OCI-M1 (cell line): ENCODE measurements around the gene PRKN.

Experiments used
- DNase-seq: peaks from one replicate; lab custom pipeline; 2025; lab: John Stamatoyannopoulos, UW

PRKN gene

GRCh38 chr6:161716176-161716575, 1011.4 kb downstream of the PRKN start:
- DNase-seq = no peak

DNA sequence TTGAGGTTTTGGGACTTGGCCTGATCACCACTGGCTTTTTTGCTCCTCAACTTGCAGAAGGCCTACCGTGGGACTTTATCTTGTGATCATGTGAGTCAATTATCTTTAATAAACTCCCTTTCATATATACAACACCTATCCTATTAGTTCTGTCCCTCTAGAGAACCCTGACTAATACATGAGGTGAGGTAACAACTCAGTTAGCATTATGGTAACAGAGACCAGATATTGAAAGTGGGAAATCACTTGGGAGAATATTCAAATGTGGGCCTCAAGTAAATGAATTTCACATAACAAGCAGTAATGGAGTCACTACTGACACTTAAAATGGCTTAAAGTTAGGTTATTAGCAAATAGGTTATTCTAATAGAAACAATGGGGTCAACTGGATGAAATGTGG, 1015.6 kb downstream of the PRKN start:
- no peak for DNase-seq

- DNase-seq = no peak
Measured at GRCh38 chr6:161711515-161711914, 1016.1 kb downstream of the PRKN start.

GRCh38 chr6:161710698-161711097, 1016.9 kb downstream of the PRKN start:
- no peak for DNase-seq

- no peak for DNase-seq
Measured at GRCh38 chr6:161701056-161701455, 1026.5 kb downstream of the PRKN start.

GRCh38 chr6:161696801-161697200, 1030.8 kb downstream of the PRKN start:
- no peak for DNase-seq

GRCh38 chr6:161694995-161695394, 1032.6 kb downstream of the PRKN start:
- peak; percentile 47 for DNase-seq

DNA sequence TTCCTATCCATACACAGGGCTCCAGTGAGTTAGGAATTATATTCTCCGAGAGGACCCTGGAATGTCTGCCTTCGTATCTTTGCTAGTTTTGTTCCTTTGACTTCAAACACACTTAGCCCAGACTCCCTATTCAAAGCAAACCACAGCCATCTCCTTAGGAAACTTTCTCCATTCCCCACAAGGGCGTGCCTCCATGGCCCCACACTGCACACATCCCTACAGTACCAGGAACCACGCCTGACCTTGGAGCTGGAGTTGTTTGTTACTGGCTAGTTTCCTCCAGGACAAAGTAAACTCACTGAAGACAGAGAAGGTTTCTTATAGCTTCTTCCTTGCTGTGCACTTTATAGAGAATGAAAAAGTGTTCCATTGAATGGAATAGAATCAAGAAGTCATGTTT, 1040.9 kb downstream of the PRKN start:
- no peak for DNase-seq

- DNase-seq = no peak
Measured at GRCh38 chr6:161684731-161685475, 1042.7 kb downstream of the PRKN start.

GRCh38 chr6:161683400-161683799, 1044.2 kb downstream of the PRKN start:
- DNase-seq = no peak

DNA sequence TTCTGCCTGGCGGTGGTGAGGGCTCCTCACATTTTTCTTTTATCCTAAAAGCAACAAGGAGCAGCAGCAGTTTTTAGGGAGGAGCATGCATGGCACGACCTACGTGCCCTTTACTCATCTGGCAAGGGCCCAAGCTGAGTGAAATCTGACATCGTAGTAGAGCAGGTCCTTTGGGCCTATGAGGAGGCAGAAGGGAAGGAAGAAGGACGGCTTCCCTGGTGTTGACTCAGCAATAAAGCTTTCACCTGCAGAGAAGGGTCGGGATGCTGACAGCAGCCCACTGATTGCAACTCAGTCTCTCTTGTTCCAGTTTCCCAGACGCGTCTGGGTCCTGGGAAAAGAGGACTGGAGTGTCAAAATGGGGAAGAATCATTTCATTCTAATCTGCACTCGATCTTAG, 1044.6 kb downstream of the PRKN start:
- DNase-seq = no peak

DNA sequence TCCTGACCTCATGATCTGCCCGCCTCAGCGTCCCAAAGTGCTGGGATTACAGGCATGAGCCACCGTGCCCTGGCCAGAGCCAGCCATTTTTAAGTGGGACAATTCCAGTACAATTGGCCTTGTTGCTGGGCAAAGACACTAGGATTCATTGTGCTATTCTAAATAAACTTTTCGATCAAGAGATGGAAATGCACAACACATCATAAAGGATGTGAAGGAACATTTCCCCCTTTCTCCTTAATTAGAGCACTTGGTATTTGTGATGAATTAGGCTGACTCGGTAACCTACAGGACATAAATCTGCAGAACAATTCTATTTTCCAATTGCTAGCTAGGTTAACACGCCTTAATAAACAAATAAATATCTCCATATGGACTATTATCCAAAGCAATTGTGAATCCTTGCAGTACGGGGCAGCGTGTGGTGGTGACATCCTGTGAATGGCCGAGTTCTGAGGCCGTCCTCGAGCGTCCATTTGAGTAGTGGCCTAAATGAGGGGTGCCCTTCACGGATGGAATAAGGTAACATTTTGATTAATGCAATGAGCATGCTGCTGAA, 1047.5 kb downstream of the PRKN start:
- no peak for DNase-seq

DNA sequence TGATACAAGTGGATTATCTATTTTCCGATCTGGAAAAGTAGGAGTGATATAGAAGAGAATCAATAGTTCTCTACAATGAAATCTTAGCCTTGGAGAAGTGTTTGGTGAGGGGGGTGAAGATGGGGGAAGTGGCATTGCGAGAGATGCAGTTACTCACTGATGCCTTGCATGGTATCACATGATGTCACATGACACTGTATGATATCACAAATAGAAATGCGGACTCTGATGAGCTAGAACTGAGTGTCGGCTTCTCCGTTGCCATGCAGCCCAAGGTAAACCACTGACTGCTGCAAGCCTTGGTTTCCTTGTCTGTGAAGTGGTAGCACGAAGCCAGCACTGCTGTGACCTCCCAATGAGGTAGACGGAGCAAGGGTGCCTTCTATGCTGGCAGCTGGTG, 1050.4 kb downstream of the PRKN start:
- no peak for DNase-seq

DNA sequence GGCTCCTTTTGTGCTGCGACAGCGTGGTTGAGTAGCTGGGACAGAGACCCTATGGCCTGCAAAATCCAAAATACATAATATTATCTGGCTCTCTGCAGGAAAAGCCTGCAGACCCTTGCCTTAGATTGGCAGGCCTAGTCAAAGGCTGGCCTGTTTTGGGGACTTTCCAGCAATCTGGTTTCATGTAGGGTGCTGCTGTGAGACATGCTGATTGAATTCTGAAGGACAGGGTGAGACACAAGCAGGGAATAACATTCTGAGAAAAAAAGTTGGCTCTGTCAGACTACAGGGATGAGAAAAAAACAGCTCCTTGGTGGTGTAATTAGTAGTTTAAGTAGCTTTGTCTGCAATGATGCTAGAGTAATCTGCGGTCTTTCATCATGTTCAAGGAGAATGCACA, 1051.0 kb downstream of the PRKN start:
- no peak for DNase-seq

GRCh38 chr6:161674930-161675682, 1052.5 kb downstream of the PRKN start:
- DNase-seq = no peak

DNA sequence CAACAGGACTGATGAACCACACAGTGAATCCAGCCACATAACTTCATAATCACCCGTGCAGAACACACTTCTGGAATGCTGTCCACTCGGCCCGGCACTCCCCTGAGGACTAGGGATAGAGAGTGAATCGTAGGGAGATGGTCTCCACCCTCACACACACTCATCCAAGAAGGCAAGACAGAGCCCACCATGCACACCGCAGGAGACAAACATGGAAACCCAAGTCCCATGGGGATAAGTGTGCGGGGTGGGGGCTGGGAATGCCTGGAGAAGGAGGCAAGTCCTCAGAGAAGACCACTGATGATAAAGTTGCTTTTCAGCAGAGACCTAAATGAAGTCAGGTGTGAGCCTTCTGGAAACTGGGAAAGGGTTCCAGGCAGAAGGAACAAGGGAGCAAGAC, 1054.5 kb downstream of the PRKN start:
- no peak for DNase-seq

- no peak for DNase-seq
Measured at GRCh38 chr6:161671117-161671516, 1056.4 kb downstream of the PRKN start.

- DNase-seq = no peak
Measured at GRCh38 chr6:161668665-161669064, 1058.9 kb downstream of the PRKN start.

DNA sequence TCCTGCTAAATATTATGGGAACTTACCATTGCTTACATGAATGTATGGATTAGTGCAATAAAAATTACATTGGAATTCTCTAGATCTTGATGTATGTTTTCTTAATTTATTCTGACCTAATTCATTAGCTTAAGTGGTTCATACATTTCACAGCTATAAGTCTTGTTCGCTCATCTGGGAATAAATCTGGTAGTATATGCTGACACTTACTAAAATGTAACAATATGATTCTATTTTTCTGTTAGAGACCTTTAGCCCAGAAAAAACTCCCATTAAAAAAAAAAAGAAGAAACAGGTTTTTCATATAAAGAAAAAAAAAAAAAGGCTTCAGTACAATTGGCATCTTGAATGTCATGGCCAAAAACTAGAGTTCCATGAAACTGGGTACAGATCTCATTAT, 1059.6 kb downstream of the PRKN start:
- no peak for DNase-seq

- no peak for DNase-seq
Measured at GRCh38 chr6:161663682-161664081, 1063.9 kb downstream of the PRKN start.

- DNase-seq = peak; percentile 17
Measured at GRCh38 chr6:161660666-161661571, 1066.6 kb downstream of the PRKN start.

DNA sequence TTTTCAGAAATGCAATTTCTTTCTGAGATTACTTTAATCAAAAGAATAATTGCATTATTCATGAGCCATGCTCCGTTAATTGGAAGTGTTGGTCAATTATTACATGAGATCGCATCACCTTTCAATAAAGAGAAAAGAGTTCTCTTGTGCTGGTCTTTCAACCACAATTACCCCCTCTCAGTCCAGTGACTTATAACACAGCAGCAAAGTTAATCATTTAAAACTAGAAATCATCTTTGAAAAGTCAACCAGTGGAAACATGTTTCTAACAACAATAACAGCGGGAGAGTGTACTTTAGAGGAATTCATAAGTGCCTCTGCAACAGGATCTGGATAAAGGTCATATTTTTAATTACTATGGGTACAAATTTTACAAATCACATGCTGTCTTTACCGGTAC, 1069.4 kb downstream of the PRKN start:
- no peak for DNase-seq
